ENCODE results near the gene ZBTB16.

Gene ZBTB16

GRCh38 chr11:114237321-114238280, 178.1 kb downstream of the ZBTB16 start:
- no peak for TF ChIP-seq CTCF (IDR thresholded peaks at IDR 0.05; ENCODE audit: control extremely low read depth, extremely low read depth, low read depth, missing control alignments)
- CTCF ChIA-PET: no interaction called here
- POLR2A ChIA-PET: no interaction called here
- no peak for DNase-seq (ENCODE audit: extremely low spot score)

- DNase-seq (ENCODE audit: extremely low spot score): no peak
- no peak for TF ChIP-seq CTCF (IDR thresholded peaks at IDR 0.05; ENCODE audit: control extremely low read depth, extremely low read depth, low read depth, missing control alignments)
- CTCF ChIA-PET: interaction anchor here (1.1 kb wide), 1 partner anchor 21 kb away, joined by 5 read pairs; no protein-coding TSS in a partner anchor
- POLR2A ChIA-PET: no interaction called here
These were observed 180.2 kb downstream of the ZBTB16 start for GRCh38 chr11:114239753-114240161.

- TF ChIP-seq CTCF (IDR thresholded peaks at IDR 0.05; ENCODE audit: control extremely low read depth, extremely low read depth, low read depth, missing control alignments): no peak
- ChIA-PET POLR2A (no interaction called here), CTCF (interaction anchor here (1.9 kb wide), 1 partner anchor 19 kb away, joined by 4 read pairs; no protein-coding TSS in a partner anchor)
- no peak for DNase-seq (ENCODE audit: extremely low spot score)
These were observed 182.5 kb downstream of the ZBTB16 start for GRCh38 chr11:114242032-114242431.

GRCh38 chr11:114243461-114244372, 184.2 kb downstream of the ZBTB16 start:
- CTCF ChIA-PET: no interaction called here
- POLR2A ChIA-PET: interaction anchor here (0.7 kb wide), 1 partner anchor 16 kb away, joined by 3 read pairs; no protein-coding TSS in a partner anchor
- no peak for DNase-seq (ENCODE audit: extremely low spot score)
- TF ChIP-seq CTCF (IDR thresholded peaks at IDR 0.05; ENCODE audit: control extremely low read depth, extremely low read depth, low read depth, missing control alignments): no peak

- no peak for TF ChIP-seq CTCF (IDR thresholded peaks at IDR 0.05; ENCODE audit: control extremely low read depth, extremely low read depth, low read depth, missing control alignments)
- CTCF ChIA-PET: interaction anchor here (2.1 kb wide), 1 partner anchor 16 kb away, joined by 8 read pairs; no protein-coding TSS in a partner anchor
- no peak for DNase-seq (ENCODE audit: extremely low spot score)
- POLR2A ChIA-PET: no interaction called here
These were observed 185.3 kb downstream of the ZBTB16 start for GRCh38 chr11:114244726-114245394.

Data from GM10248 (cell line).